ENCODE measurements around the gene DGKQ. TPM values are rescaled to one million over a fixed set of nuclear protein-coding genes. Genes with fewer than 3 reads are reported as not detected.

Gene DGKQ
- total and polyA plus RNA-seq, 7 donors = 2.2 to 3.9 (median 2.8) TPM

GRCh38 chr4:988726-989721 lies 15.7 kb upstream of the DGKQ start:
- WGBS, 3 donors = 88 to 91% (median 88%) methylated on average over 69 of the region's 69 CpGs
- H3K36me3 ChIP-seq (ENCODE audit: insufficient read depth in 1 of 2, low read depth in 1 of 2) = peaks cover 0 to 10% of the 10 kb centered on the region in 2 donors
- H3K4me1 ChIP-seq = peaks cover 12% of the 10 kb centered on the region
- no peak for ATAC-seq
- H3K27ac ChIP-seq = no peak overlapping the region
- H3K9me3 ChIP-seq = no peaks in the 10 kb centered on the region
- intact Hi-C loops (cut with DNase I) = loop anchor here in 1 of 2 donors (5.0 kb wide), 1 partner anchor 247 kb away; no protein-coding TSS in a partner anchor
- peak in 1 of 2 donors; percentile 54 for DNase-seq
- no peaks in the 10 kb centered on the region for H3K27me3 ChIP-seq (ENCODE audit: insufficient read depth in 3 of 3, low read length in 2 of 3)
- no peak overlapping the region for H3K4me3 ChIP-seq
- TF ChIP-seq CTCF (IDR thresholded peaks at IDR 0.05) = no peak

- DNase-seq (peak in 1 of 2 donors; percentile 57), ATAC-seq (peak in 2 of 4 donors; percentile 10 to 11)
- Histone ChIP-seq H3K27ac (no peak overlapping the region), H3K4me1 (peaks cover 12% of the 10 kb centered on the region), H3K27me3 (ENCODE audit: insufficient read depth in 3 of 3, low read length in 2 of 3) (no peaks in the 10 kb centered on the region), H3K9me3 (no peaks in the 10 kb centered on the region), H3K4me3 (peak overlapping the region; percentile 84), H3K36me3 (ENCODE audit: insufficient read depth in 1 of 2, low read depth in 1 of 2) (peaks cover 0 to 10% of the 10 kb centered on the region in 2 donors)
- TF ChIP-seq CTCF (IDR thresholded peaks at IDR 0.05) = no peak
- intact Hi-C loops (cut with DNase I) = loop anchor here in 1 of 2 donors (5.0 kb wide), 1 partner anchor 246 kb away; no protein-coding TSS in a partner anchor
- 71 to 79% (median 73%) methylated on average over 34 to 37 of the region's 37 CpGs for WGBS, 3 donors
Observed at GRCh38 chr4:987624-988513, 14.5 kb upstream of the DGKQ start.

- WGBS, 3 donors = 1 to 2% (median 2%) methylated on average over 32 to 69 of the region's 69 CpGs
- DNase-seq (peak; percentile 86), ATAC-seq (peak; percentile 77 to 89 (median 84))
- H3K27ac ChIP-seq = peak within 1 kb of the TSS; percentile 51
- H3K9me3 ChIP-seq = no peaks in the 10 kb centered on the region
- H3K36me3 ChIP-seq (ENCODE audit: insufficient read depth in 1 of 2, low read depth in 1 of 2) = peaks cover 0 to 10% of the 10 kb centered on the region in 2 donors
- intact Hi-C loops (cut with DNase I) = loop anchor here in 1 of 2 donors (5.0 kb wide), 1 partner anchor 245 kb away; no protein-coding TSS in a partner anchor
- H3K4me3 ChIP-seq = peak within 1 kb of the TSS; percentile 84
- H3K4me1 ChIP-seq = peaks cover 12% of the 10 kb centered on the region
- no peaks in the 10 kb centered on the region for H3K27me3 ChIP-seq (ENCODE audit: insufficient read depth in 3 of 3, low read length in 2 of 3)
- peak; percentile 37 for TF ChIP-seq CTCF (IDR thresholded peaks at IDR 0.05)
Observed at GRCh38 chr4:986879-987623, 13.7 kb upstream of the DGKQ start, which contains the start of gene IDUA. IDUA (plus strand) TSS chr4:987044; CDS start chr4:987085, 41 bp downstream.

- H3K4me3 ChIP-seq = peak overlapping the region; percentile 84
- TF ChIP-seq CTCF (IDR thresholded peaks at IDR 0.05) = no peak
- peaks cover 0 to 10% of the 10 kb centered on the region in 2 donors for H3K36me3 ChIP-seq (ENCODE audit: insufficient read depth in 1 of 2, low read depth in 1 of 2)
- WGBS, 3 donors = 3 to 5% (median 3%) methylated on average over 11 to 14 of the region's 14 CpGs
- DNase-seq = no peak
- ATAC-seq = peak in 1 of 4 donors; percentile 51
- peaks cover 12% of the 10 kb centered on the region for H3K4me1 ChIP-seq
- H3K9me3 ChIP-seq = no peaks in the 10 kb centered on the region
- intact Hi-C loops (cut with DNase I) = loop anchor here in 1 of 2 donors (5.0 kb wide), 1 partner anchor 244 kb away; no protein-coding TSS in a partner anchor
- H3K27ac ChIP-seq = peak overlapping the region; percentile 51
- H3K27me3 ChIP-seq (ENCODE audit: insufficient read depth in 3 of 3, low read length in 2 of 3) = no peaks in the 10 kb centered on the region
Observed at GRCh38 chr4:986428-986878, 13.1 kb upstream of the DGKQ start.
